Hematopoietic multipotent progenitor cell (in vitro differentiated cells): ENCODE measurements around the gene HIVEP3. TPM values are rescaled to one million over a fixed set of nuclear protein-coding genes. Genes with fewer than 3 reads are reported as not detected.

Source experiments
- DNase-seq, 3 donors: peaks; one replicate each; pipeline ENCODE4 v3.0.0-alpha.2; 2011 to 2015; ENCODE audit warnings: low read depth in 2 of 3, low spot score in 2 of 3
- total RNA-seq: library from RNA; depleted of rRNA; stranded (reverse); fragments of >200 nt; gene quantifications from one replicate; pipeline ENCODE4 v1.2.3, GENCODE V29; 2012

The HIVEP3 gene
- total RNA-seq, 1 donor, result 4.6 TPM

- DNase-seq, result no peak
Observed at GRCh38 chr1:41675401-41675800, 243.3 kb downstream of the HIVEP3 start.

- DNase-seq, result no peak
Observed at GRCh38 chr1:41674522-41674921, 244.2 kb downstream of the HIVEP3 start.

GRCh38 chr1:41673806-41674205 lies 244.9 kb downstream of the HIVEP3 start:
- DNase-seq, result no peak

GRCh38 chr1:41673378-41673777 lies 245.3 kb downstream of the HIVEP3 start:
- DNase-seq, result peak in 1 of 3 donors; percentile 67

- no peak for DNase-seq
Observed at GRCh38 chr1:41672641-41673361, 245.9 kb downstream of the HIVEP3 start.

GRCh38 chr1:41672173-41672572 lies 246.5 kb downstream of the HIVEP3 start:
- DNase-seq, result no peak

GRCh38 chr1:41671116-41671755 lies 247.5 kb downstream of the HIVEP3 start:
- DNase-seq, result no peak

- DNase-seq, result no peak
Observed at GRCh38 chr1:41670217-41670957, 248.3 kb downstream of the HIVEP3 start.

GRCh38 chr1:41668967-41669366 lies 249.8 kb downstream of the HIVEP3 start:
- DNase-seq, result no peak

GRCh38 chr1:41668054-41668660 lies 250.6 kb downstream of the HIVEP3 start:
- DNase-seq, result no peak

GRCh38 chr1:41666981-41667631 lies 251.6 kb downstream of the HIVEP3 start:
- DNase-seq, result peak in 1 of 3 donors; percentile 31

GRCh38 chr1:41665962-41666917 lies 252.5 kb downstream of the HIVEP3 start:
- DNase-seq, result no peak

GRCh38 chr1:41664861-41665640 lies 253.7 kb downstream of the HIVEP3 start:
- DNase-seq, result no peak

GRCh38 chr1:41663671-41664400 lies 254.9 kb downstream of the HIVEP3 start:
- DNase-seq, result no peak

GRCh38 chr1:41662765-41663437 lies 255.8 kb downstream of the HIVEP3 start:
- no peak for DNase-seq

- DNase-seq, result peak; percentile 44 to 88 (median 82)
Observed at GRCh38 chr1:41662061-41662764, 256.5 kb downstream of the HIVEP3 start.
